K562 (cell line): ENCODE results near the gene CEACAM20. TPM values are rescaled to one million over a fixed set of nuclear protein-coding genes. Genes with fewer than 3 reads are reported as not detected.

Source experiments
- ATAC-seq: fragments of 200-7000 bp; cut with Tn5 transposase; 3 replicates; pipeline ENCODE4 v1.9.1; 2020; ENCODE audit warnings: moderate library complexity
- BruUV-seq: library from RNA; stranded (reverse); fragments of 400-500 nt; replicated peaks from 2 replicates; lab custom pipeline; 2021; lab: Mats Ljungman, UMichigan
- CTCF ChIA-PET: fragments of 300-600 bp; formaldehyde crosslinking; extraction: SDS; loops from one replicate; lab custom pipeline; 2021; ENCODE audit warnings: low intra/inter-chr PET ratio; lab: Yijun Ruan, JAX
- POLR2A ChIA-PET: fragments of 300-600, 350-650 bp; sonication (Branson Sonifier 250); formaldehyde crosslinking; extraction: SDS; loops from one replicate; lab custom pipeline; 2021; ENCODE audit warnings: antibody characterized with exemption, inconsistent platforms; lab: Yijun Ruan, JAX
- DNase-seq, 4 experiments: peaks; one replicate each; pipeline versions ENCODE4 v3.0.0 to v3.0.0-alpha.2; 2011 to 2018; ENCODE audit warnings: low spot score in 3 of 4, mixed read lengths in 3 of 4; ENCODE audit errors: extremely low read depth in 1 of 4
- FAIRE-seq: peaks from 2 replicates; lab custom pipeline; 2011; peaks lifted over from hg19 to GRCh38; lab: Jason Lieb, UNC
- H2AFZ ChIP-seq: 2 replicates; pipeline ENCODE4 v1.6.0; 2011; ENCODE audit warnings: low read depth, low read length, control low read depth, inconsistent platforms
- H3K27ac ChIP-seq: fragments of 200-600 bp; 3 replicates; pipeline ENCODE4 v1.8.0; 2011; ENCODE audit warnings: low read depth, mild to moderate bottlenecking, control low read depth, inconsistent platforms, low read length, moderate library complexity, mixed read lengths; ENCODE audit errors: extremely low read depth
- H3K27me3 ChIP-seq, 2 experiments: fragments of 300-600 bp in 1 of 2; 2 replicates in 1 of 2; 3 replicates in 1 of 2; pipeline versions ENCODE4 v1.6.0 to v1.8.0; 2011; ENCODE audit warnings: inconsistent platforms in 2 of 2, low read length in 2 of 2, mild to moderate bottlenecking in 1 of 2, mixed read lengths in 1 of 2, moderate library complexity in 1 of 2; ENCODE audit not compliant: control insufficient read depth in 2 of 2, insufficient read depth in 2 of 2
- H3K36me3 ChIP-seq: fragments of 300-600 bp; 3 replicates; pipeline ENCODE4 v1.8.0; 2011; ENCODE audit warnings: mild to moderate bottlenecking, low read length, inconsistent platforms; ENCODE audit not compliant: control insufficient read depth, insufficient read depth
- H3K4me1 ChIP-seq, 2 experiments: fragments of 200-600 bp in 1 of 2; replicated peaks in 1 of 2; 2 replicates in 1 of 2; 3 replicates in 1 of 2; pipeline versions ENCODE4 v1.5.1 to v1.8.0; 2011; ENCODE audit warnings: inconsistent platforms in 2 of 2, low read length in 2 of 2, mild to moderate bottlenecking in 1 of 2, mixed read lengths in 1 of 2, moderate library complexity in 1 of 2; ENCODE audit not compliant: control insufficient read depth in 2 of 2, insufficient read depth in 2 of 2
- H3K4me2 ChIP-seq: 2 replicates; pipeline ENCODE4 v1.6.1; 2011; ENCODE audit warnings: low read length, control low read depth, inconsistent platforms, mixed read lengths; ENCODE audit not compliant: insufficient read depth
- H3K4me3 ChIP-seq: fragments of 200-600 bp; sonication (generic), shearing (Covaris generic); 2 replicates; pipeline ENCODE4 v1.5.1; 2016; ENCODE audit warnings: control low read depth, inconsistent platforms
- H3K79me2 ChIP-seq: fragments of 200-600 bp; 3 replicates; pipeline ENCODE4 v1.8.0; 2011; ENCODE audit warnings: low read length, inconsistent platforms; ENCODE audit not compliant: control insufficient read depth, insufficient read depth
- H3K9ac ChIP-seq, 2 experiments: 2 replicates each; pipeline versions ENCODE4 v1.6.0 to v1.6.1; 2011; ENCODE audit warnings: low read depth in 2 of 2, low read length in 2 of 2, control low read depth in 1 of 2, inconsistent platforms in 1 of 2, mild to moderate bottlenecking in 1 of 2, mixed read lengths in 1 of 2; ENCODE audit not compliant: insufficient read depth in 1 of 2
- H3K9me1 ChIP-seq: one replicate; pipeline ENCODE4 v1.6.0; 2011; ENCODE audit warnings: inconsistent platforms, mild to moderate bottlenecking, low read length, moderate library complexity; ENCODE audit not compliant: control insufficient read depth, insufficient read depth
- H3K9me3 ChIP-seq: replicated peaks from 2 replicates; pipeline ENCODE4 v1.5.1; 2011; ENCODE audit warnings: low read depth, low read length, inconsistent platforms; ENCODE audit not compliant: control insufficient read depth, insufficient read depth
- H4K20me1 ChIP-seq: replicated peaks from 2 replicates; pipeline ENCODE4 v1.6.1; 2011; ENCODE audit warnings: low read length, inconsistent platforms, mixed read lengths; ENCODE audit not compliant: control insufficient read depth, insufficient read depth
- ARNT ChIP-seq, 2 experiments: fragments of 450-650 bp; IDR thresholded peaks; 2 replicates each; pipeline ENCODE4 v1.6.1; 2016; ENCODE audit warnings: mild to moderate bottlenecking in 1 of 2
- C11orf30 ChIP-seq: fragments of 450-650 bp; IDR thresholded peaks from 2 replicates; pipeline ENCODE4 v1.6.1; 2016; ENCODE audit warnings: low read depth, mild to moderate bottlenecking
- DPF2 ChIP-seq: fragments of 450-650 bp; IDR thresholded peaks from 2 replicates; pipeline ENCODE4 v1.6.1; 2016
- ESRRA ChIP-seq: fragments of 450-650 bp; IDR thresholded peaks from 2 replicates; pipeline ENCODE4 v1.6.1; 2014; ENCODE audit warnings: low read depth, mild to moderate bottlenecking, moderate library complexity, borderline replicate concordance
- JUND ChIP-seq, 2 experiments: IDR thresholded peaks; 2 replicates in 1 of 2; 3 replicates in 1 of 2; pipeline ENCODE4 v1.6.1; 2011; ENCODE audit warnings: borderline replicate concordance in 2 of 2, low read depth in 2 of 2, low read length in 2 of 2, improper control_type of control experiment in 1 of 2, missing biosample characterization in 1 of 2, missing genetic modification characterization in 1 of 2, missing genetic modification reagents in 1 of 2
- KLF16 ChIP-seq: IDR thresholded peaks from 2 replicates; pipeline ENCODE4 v1.6.1; 2016; ENCODE audit warnings: antibody characterized with exemption
- MAFK ChIP-seq: IDR thresholded peaks from 2 replicates; pipeline ENCODE4 v1.6.1; 2011; ENCODE audit warnings: low read length, improper control_type of control experiment
- MTA1 ChIP-seq: fragments of 450-650 bp; IDR thresholded peaks from 2 replicates; pipeline ENCODE4 v1.6.1; 2017; ENCODE audit warnings: borderline replicate concordance
- MTA3 ChIP-seq: fragments of 450-650 bp; formaldehyde crosslinking; IDR thresholded peaks from 2 replicates; pipeline ENCODE4 v1.6.1; 2017; ENCODE audit warnings: mild to moderate bottlenecking, borderline replicate concordance
- NFIC ChIP-seq: fragments of 450-650 bp; IDR thresholded peaks from 2 replicates; pipeline ENCODE4 v1.6.1; 2017; ENCODE audit warnings: mild to moderate bottlenecking, inconsistent platforms
- NR4A1 ChIP-seq, 2 experiments: fragments of 250-450 bp in 1 of 2; fragments of 450-650 bp in 1 of 2; sonication (Bioruptor Pico) in 1 of 2; IDR thresholded peaks; 2 replicates each; pipeline versions ENCODE4 v1.4.0 to v1.6.1; 2016 to 2020; ENCODE audit warnings: mild to moderate bottlenecking in 2 of 2, missing compliant biosample characterization in 1 of 2, missing genetic modification characterization in 1 of 2, moderate library complexity in 1 of 2
- SMARCC2 ChIP-seq: fragments of 450-650 bp; IDR thresholded peaks from 2 replicates; pipeline ENCODE4 v1.6.1; 2017; ENCODE audit warnings: antibody characterized with exemption, moderate library complexity, mild to moderate bottlenecking, low read depth
- SUPT5H ChIP-seq: fragments of 450-650 bp; IDR thresholded peaks from 2 replicates; pipeline ENCODE4 v1.6.1; 2016
- TAF1 ChIP-seq: IDR thresholded peaks from 2 replicates; pipeline ENCODE4 v1.6.1; 2011; ENCODE audit warnings: mild to moderate bottlenecking, low read length, moderate library complexity; ENCODE audit not compliant: insufficient read depth, control insufficient read depth, severe bottlenecking; ENCODE audit errors: extremely low read depth
- ZBTB7A ChIP-seq: IDR thresholded peaks from 2 replicates; pipeline ENCODE4 v1.6.1; 2011; ENCODE audit warnings: low read depth, mild to moderate bottlenecking, low read length, moderate library complexity, borderline replicate concordance; ENCODE audit not compliant: control insufficient read depth
- ZEB2 ChIP-seq: fragments of 450-650 bp; IDR thresholded peaks from 2 replicates; pipeline ENCODE4 v1.6.1; 2016
- ZNF347 ChIP-seq: fragments of 450-650 bp; formaldehyde crosslinking; IDR thresholded peaks from 2 replicates; pipeline ENCODE4 v1.4.0; 2020; ENCODE audit warnings: low read depth, mild to moderate bottlenecking, moderate library complexity
- WGBS: fragments of 100-300 bp; shearing (Covaris generic); methylation state at CpG from one replicate; pipeline ENCODE4 v1.1.6; 2016; ENCODE audit warnings: low coverage, mixed read lengths; ENCODE audit not compliant: insufficient coverage; ENCODE audit errors: missing lambda C conversion rate; 5-methylcytosine and 5-hydroxymethylcytosine counted together
- in situ Hi-C: fragments of 300-500 bp; cut with MboI; formaldehyde crosslinking; loops from 4 replicates; pipeline ENCODE4 v1.15.0; 2018; ENCODE audit warnings: inconsistent platforms, mixed read lengths
- intact Hi-C: fragments of 100-400 bp; cut with micrococcal nuclease; formaldehyde crosslinking; loops from 2 replicates; pipeline ENCODE4 v1.14.2; 2022
- polyA plus RNA-seq, 8 experiments: library from polyadenylated mRNA; depleted of rRNA in 4 of 8; stranded (reverse) in 5 of 8; unstranded in 3 of 8; fragments of >200 nt; fragmentation: Nextera tagmentation in 2 of 8; fragmentation: Illumina TruSeq in 1 of 8; extraction: Ambion mirVana in 2 of 8; extraction: Trizol in 1 of 8; gene quantifications; 2 replicates each; pipeline versions ENCODE4 v1.2.1 to v1.2.3, GENCODE V29; 2011 to 2014; ENCODE audit warnings: inconsistent platforms in 1 of 8, missing spikeins in 1 of 8
- total RNA-seq, 7 experiments: library from RNA; depleted of rRNA in 6 of 7; stranded (reverse); fragments of >200 nt in 6 of 7; fragmentation: Illumina TruSeq in 2 of 7; extraction: Trizol in 2 of 7; gene quantifications; 2 replicates each; pipeline versions ENCODE4 v1.2.1 to v1.2.3, GENCODE V29; 2011 to 2021; ENCODE audit warnings: low replicate concordance in 1 of 7
- TF ChIP-seq, protein P1 (sequence below): IDR thresholded peaks from 2 replicates; pipeline ENCODE4 v1.6.1; 2014; ENCODE audit warnings: antibody characterized with exemption
- TF ChIP-seq, protein P2 (sequence below), 3 experiments: IDR thresholded peaks in 2 of 3; conservative IDR thresholded peaks in 1 of 3; 2 replicates each; pipeline ENCODE4 v1.5.1; 2011 to 2012; ENCODE audit warnings: low read length in 3 of 3, mild to moderate bottlenecking in 3 of 3, control low read depth in 2 of 3, improper control_type of control experiment in 1 of 3, inconsistent platforms in 1 of 3, low read depth in 1 of 3, mixed read lengths in 1 of 3, moderate library complexity in 1 of 3; ENCODE audit not compliant: insufficient read depth in 2 of 3

The CEACAM20 gene
- total and polyA plus RNA-seq, 9 of the 15 experiments (the other 6 are each of a cell fraction or from before 2014, with no cell fraction given), result not detected

DNA sequence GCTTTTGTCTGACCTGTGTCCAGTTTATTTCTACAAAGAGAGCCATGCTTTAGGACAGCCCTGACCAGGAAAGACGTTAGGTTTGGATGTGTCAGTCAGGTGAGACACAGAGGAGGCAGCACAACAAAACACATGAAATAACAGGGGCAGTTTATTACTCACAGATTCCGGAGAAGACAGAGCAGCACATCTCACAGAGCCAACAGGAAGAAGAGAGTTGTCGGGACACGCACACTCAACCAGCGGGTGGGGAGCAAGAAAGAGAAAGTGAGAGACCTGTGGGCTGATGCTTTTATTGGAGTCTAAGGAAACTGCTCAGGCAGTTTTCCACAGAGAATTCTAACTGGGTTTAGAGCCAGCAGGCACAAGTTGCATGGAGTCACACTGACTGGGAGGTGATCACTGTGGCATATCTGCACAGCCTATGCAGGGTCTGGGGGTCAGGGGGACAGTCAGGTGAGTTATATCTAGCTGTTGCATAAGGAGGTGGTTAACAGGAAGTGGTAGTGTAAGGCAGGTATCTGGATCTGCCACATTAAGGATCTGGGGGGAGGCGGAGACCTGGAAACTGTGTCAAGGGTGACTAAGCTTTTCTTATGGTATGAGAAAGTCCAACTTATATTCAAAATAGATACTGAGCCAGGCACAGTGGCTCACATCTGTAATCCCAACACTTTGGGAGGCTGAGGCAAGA, 24.1 kb upstream of the CEACAM20 start:
- Histone ChIP-seq H3K9me1 (no peaks in the 10 kb centered on the region), H3K4me1 (peaks cover 9 to 15% of the 10 kb centered on the region in 2 experiments; a peak in 4 of 5 replicates), H2AFZ (peak overlapping the region; percentile 88), H3K27me3 (no peaks in the 10 kb centered on the region), H4K20me1 (no peaks in the 10 kb centered on the region), H3K4me3 (peak overlapping the region; percentile 18), H3K4me2 (peak overlapping the region; percentile 81), H3K9ac (peak overlapping the region; percentile 38 to 62; a peak in 3 of 4 replicates), H3K9me3 (no peaks in the 10 kb centered on the region), H3K36me3 (no peaks in the 10 kb centered on the region), H3K27ac (peak overlapping the region; percentile 82), H3K79me2 (no peaks in the 10 kb centered on the region)
- ATAC-seq (peak; percentile 83), FAIRE-seq (peak; percentile 40), DNase-seq (peak; percentile 52 to 83 (median 66))
- POLR2A ChIA-PET, result interaction anchor here (1.0 kb wide), 2 partner anchors 17 to 27 kb away, joined by 3 to 4 read pairs; no protein-coding TSS in a partner anchor
- in situ Hi-C loops (no loop called here), intact Hi-C loops (no loop called here)
- BruUV-seq, result TSS peak; percentile 54
- 3% methylated on average over 6 of the region's 6 CpGs for WGBS
- CTCF ChIA-PET, result interaction anchor here (0.7 kb wide), 1 partner anchor 246 kb away, joined by 3 read pairs; no protein-coding TSS in a partner anchor
- TF ChIP-seq NR4A1 (CRISPR knock-in tag; IDR thresholded peaks at IDR 0.05) (no peak), NR4A1 (tag; IDR thresholded peaks at IDR 0.05) (no peak), MAFK (peak; percentile 47; the same call in 1 of the 2 replicates), ZBTB7A (peak; percentile 86; the same call in 1 of the 2 replicates), DPF2 (peak; percentile 89), NFIC (peak; percentile 61), ZEB2 (peak; percentile 98), MTA3 (peak; percentile 82; the same call in 1 of the 2 replicates), ESRRA (peak; percentile 32; the same call in 1 of the 2 replicates), MTA1 (peak; percentile 38; the same call in 1 of the 2 replicates), ZNF347 (CRISPR knock-in tag) (no peak), SUPT5H (0 out of 2 replicates have a peak, but pooled peaks have one; percentile 42), KLF16 (peak; percentile 64; the same call in 1 of the 2 replicates), SMARCC2 (peak; percentile 60; the same call in 1 of the 2 replicates), TAF1 (peak; percentile 40), C11orf30 (peak; percentile 92), JUND (IDR thresholded peaks at IDR 0.05; ENCODE audit: borderline replicate concordance, low read depth, low read length) (peak; percentile 33; the same call in 1 of the 2 replicates), JUND (tag; IDR thresholded peaks at IDR 0.05; ENCODE audit: borderline replicate concordance, low read depth, low read length) (no peak), ARNT (IDR thresholded peaks at IDR 0.05) (0 out of 4 replicates have a peak, but pooled peaks of 1 of the 2 experiments have one; percentile 20)
- TF ChIP-seq, protein P1, sequence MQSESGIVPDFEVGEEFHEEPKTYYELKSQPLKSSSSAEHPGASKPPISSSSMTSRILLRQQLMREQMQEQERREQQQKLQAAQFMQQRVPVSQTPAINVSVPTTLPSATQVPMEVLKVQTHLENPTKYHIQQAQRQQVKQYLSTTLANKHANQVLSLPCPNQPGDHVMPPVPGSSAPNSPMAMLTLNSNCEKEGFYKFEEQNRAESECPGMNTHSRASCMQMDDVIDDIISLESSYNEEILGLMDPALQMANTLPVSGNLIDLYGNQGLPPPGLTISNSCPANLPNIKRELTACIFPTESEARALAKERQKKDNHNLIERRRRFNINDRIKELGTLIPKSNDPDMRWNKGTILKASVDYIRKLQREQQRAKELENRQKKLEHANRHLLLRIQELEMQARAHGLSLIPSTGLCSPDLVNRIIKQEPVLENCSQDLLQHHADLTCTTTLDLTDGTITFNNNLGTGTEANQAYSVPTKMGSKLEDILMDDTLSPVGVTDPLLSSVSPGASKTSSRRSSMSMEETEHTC, result peak; percentile 77
- TF ChIP-seq, protein P2, sequence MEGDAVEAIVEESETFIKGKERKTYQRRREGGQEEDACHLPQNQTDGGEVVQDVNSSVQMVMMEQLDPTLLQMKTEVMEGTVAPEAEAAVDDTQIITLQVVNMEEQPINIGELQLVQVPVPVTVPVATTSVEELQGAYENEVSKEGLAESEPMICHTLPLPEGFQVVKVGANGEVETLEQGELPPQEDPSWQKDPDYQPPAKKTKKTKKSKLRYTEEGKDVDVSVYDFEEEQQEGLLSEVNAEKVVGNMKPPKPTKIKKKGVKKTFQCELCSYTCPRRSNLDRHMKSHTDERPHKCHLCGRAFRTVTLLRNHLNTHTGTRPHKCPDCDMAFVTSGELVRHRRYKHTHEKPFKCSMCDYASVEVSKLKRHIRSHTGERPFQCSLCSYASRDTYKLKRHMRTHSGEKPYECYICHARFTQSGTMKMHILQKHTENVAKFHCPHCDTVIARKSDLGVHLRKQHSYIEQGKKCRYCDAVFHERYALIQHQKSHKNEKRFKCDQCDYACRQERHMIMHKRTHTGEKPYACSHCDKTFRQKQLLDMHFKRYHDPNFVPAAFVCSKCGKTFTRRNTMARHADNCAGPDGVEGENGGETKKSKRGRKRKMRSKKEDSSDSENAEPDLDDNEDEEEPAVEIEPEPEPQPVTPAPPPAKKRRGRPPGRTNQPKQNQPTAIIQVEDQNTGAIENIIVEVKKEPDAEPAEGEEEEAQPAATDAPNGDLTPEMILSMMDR (IDR thresholded peaks at IDR 0.05 in 2 of 3, conservative IDR thresholded peaks at IDR 0.05 in 1 of 3; ENCODE audit: insufficient read depth in 2 of 3, low read depth in 1 of 3, low read length in 3 of 3), result no peak
